ENCODE measurements around the gene PLXND1. TPM values are rescaled to one million over a fixed set of nuclear protein-coding genes. Genes with fewer than 3 reads are reported as not detected.

The PLXND1 gene
- total RNA-seq, 2 donors from 2014 or later, result 47.7 to 135 TPM

DNA sequence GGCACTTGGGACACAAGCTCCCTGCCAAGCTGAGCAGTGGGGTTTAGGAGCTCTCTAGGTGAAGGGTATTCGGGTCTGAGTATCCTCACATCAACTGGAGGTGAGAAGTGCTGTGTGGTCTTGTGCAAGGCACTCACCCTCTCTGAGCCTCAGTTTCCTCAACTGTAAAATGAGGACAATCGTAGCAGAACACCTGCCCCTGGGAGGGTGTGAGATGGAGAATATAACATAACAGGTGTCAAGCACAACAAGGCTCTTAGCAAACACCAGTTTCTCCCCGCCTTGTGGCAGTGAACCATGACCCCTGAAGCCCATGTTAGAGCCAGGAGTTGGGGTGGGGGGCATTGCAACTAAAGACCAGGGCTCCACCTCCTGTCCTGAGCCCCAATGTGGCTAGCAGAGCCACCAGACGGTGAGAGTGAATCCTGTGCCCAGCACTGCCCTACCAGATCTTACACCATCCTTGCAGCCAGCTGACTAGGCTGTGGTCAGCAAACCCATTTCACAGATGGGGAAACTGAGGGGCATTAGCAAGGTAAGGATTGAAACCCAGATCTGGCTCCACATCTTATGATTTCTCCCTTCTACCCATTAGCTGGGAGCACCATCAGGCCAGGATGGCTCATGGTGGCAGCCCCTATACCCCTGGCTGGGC is 2.6 kb upstream of the PLXND1 start:
- WGBS, 2 donors, result 78 to 88% methylated on average over 3 to 4 of the region's 4 CpGs
- Histone ChIP-seq H3K9me3 (no peaks in the 10 kb centered on the region), H3K27ac (peak overlapping the region in 1 of 4 donors; percentile 74), H3K4me1 (peaks cover 31% of the 10 kb centered on the region), H3K27me3 (no peaks in the 10 kb centered on the region), H3K4me3 (no peak overlapping the region), H3K36me3 (replicated peaks in 1 of 2; ENCODE audit: insufficient read depth in 1 of 2, low read depth in 2 of 2) (no peaks in the 10 kb centered on the region)
- intact Hi-C loops (cut with DNase I), result no loop called here
- no peak for DNase-seq
- no peak for ATAC-seq
- TF ChIP-seq POLR2A (IDR thresholded peaks at IDR 0.05), result no peak
- TF ChIP-seq, protein P1, sequence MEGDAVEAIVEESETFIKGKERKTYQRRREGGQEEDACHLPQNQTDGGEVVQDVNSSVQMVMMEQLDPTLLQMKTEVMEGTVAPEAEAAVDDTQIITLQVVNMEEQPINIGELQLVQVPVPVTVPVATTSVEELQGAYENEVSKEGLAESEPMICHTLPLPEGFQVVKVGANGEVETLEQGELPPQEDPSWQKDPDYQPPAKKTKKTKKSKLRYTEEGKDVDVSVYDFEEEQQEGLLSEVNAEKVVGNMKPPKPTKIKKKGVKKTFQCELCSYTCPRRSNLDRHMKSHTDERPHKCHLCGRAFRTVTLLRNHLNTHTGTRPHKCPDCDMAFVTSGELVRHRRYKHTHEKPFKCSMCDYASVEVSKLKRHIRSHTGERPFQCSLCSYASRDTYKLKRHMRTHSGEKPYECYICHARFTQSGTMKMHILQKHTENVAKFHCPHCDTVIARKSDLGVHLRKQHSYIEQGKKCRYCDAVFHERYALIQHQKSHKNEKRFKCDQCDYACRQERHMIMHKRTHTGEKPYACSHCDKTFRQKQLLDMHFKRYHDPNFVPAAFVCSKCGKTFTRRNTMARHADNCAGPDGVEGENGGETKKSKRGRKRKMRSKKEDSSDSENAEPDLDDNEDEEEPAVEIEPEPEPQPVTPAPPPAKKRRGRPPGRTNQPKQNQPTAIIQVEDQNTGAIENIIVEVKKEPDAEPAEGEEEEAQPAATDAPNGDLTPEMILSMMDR (IDR thresholded peaks at IDR 0.05), result no peak

DNA sequence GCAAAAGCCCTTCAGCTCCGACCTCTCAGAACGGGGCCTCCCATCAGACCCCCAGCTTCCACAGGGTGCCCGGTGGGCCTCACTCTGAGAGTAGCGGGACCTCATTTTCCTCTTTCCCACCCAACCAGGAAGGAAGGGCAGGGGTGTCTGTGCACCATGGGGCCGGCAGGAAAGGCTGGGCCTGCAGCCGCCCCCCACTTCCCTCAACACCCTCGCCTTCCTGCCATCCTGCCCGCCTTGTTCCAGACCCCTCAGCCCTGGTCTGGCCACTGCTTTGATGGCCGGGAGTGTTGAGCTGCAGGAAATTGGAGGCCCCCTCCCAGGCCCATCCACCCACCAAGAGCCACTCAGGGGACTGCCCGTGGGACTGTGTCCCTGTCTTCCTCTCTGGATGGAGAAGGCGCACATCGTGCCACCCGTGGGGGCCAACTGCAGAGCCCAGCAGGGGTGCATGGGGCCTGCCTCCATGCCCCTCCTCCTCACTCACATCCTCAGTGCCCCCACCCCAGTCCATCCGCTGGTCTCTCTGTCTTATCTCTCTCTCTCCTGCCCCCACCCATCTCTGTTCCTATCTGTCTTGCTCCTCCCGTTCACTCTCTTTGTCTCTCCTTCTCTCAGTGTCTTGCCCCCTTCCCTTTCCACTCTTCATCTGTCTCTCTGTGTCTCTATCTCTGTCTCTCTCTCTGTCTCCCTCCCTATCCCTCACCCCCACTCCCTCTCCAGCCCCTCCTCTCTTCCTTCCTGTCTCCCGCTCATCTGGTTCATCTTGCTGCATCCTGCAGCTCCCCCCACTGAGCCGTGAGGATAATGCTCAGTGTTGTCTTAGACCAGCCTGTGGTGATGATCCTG is 1.8 kb upstream of the PLXND1 start:
- intact Hi-C loops (cut with DNase I), result no loop called here
- Histone ChIP-seq H3K4me1 (peaks cover 38% of the 10 kb centered on the region), H3K9me3 (no peaks in the 10 kb centered on the region), H3K36me3 (replicated peaks in 1 of 2; ENCODE audit: insufficient read depth in 1 of 2, low read depth in 2 of 2) (no peaks in the 10 kb centered on the region), H3K27me3 (no peaks in the 10 kb centered on the region), H3K27ac (peak overlapping the region in 2 of 4 donors; percentile 74 to 79), H3K4me3 (no peak overlapping the region)
- ATAC-seq (no peak), DNase-seq (peak in 1 of 4 donors; percentile 13)
- WGBS, 2 donors, result 75 to 76% methylated on average over 10 to 16 of the region's 17 CpGs
- no peak for TF ChIP-seq POLR2A (IDR thresholded peaks at IDR 0.05)
- TF ChIP-seq, protein P1 (IDR thresholded peaks at IDR 0.05), result no peak

DNA sequence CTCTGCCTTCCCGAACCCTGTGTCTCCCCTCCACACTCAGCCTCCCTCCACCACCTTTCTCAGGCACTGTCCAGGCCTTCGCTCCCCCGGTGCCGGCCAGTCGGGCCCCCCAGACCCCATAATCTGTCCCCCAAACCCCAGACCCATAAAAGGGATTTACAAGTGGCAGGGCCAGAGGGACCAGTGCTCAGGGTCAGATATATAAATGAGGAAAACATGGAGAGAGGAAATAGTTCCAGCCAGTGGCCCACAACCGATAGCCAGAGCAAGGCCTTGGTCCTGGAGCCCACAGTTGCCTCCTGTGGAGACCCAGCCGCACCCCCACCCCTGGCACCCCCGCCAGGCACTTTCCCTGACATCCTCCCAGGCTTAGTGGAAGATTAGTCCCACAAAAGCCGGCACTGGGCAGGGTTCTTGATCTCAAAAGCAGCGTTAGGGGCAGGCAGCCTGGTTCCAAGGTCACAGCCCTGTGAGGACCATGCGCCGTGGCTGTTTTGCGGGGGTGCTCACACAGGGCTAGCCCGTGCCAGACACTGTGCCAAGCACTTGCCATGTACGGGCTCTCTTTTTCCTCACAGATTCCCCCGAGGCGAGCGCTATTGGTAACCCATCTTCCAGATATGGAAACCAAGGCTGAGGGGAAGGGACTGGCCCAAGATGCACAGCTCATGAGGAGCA is 1.1 kb upstream of the PLXND1 start:
- ATAC-seq (no peak), DNase-seq (no peak)
- no peaks in the 10 kb centered on the region for H3K36me3 ChIP-seq (replicated peaks in 1 of 2; ENCODE audit: insufficient read depth in 1 of 2, low read depth in 2 of 2)
- peak overlapping the region in 1 of 2 donors; percentile 47 for H3K4me3 ChIP-seq
- peaks cover 46% of the 10 kb centered on the region for H3K4me1 ChIP-seq
- 40 to 51% methylated on average over 8 to 18 of the region's 18 CpGs for WGBS, 2 donors
- H3K9me3 ChIP-seq, result no peaks in the 10 kb centered on the region
- H3K27me3 ChIP-seq, result no peaks in the 10 kb centered on the region
- intact Hi-C loops (cut with DNase I), result no loop called here
- TF ChIP-seq, protein P1 (IDR thresholded peaks at IDR 0.05), result no peak
- TF ChIP-seq POLR2A (IDR thresholded peaks at IDR 0.05), result no peak
- H3K27ac ChIP-seq, result peak overlapping the region in 3 of 4 donors; percentile 66 to 79 (median 74)

DNA sequence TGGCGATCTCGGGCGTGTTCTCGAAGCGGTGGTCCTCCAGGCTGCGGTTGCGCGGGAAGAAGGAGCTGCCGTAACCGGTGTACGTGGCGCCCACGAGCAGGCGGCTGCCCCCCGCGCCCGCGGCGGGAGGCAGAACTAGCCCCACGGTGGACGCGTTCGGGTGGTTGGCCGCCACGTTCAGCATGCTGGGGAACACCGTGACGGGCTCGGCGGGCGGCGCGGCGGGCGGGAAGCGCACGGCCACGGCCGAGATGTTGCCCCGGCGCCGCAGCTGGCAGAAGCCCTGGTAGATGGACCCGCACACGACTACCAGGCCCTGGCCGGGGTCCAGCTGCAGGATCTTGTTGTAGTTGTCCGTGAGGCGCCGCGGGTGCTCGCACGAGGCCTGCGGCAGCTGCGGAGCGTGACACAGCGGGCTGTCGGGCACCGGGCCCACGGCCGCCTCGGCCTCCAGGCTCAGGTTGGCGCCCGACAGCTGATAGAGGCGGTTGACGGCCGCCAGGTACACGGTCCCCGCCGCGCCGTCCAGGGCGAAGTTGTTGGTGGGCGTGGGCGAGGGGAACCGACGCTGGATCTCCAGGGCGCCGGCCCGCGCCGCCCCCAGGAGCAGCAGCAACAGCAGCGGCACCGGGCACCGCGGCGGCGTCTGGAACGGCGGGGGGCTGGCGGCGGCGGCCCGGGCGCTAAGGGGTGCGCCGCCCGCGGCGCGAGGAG is 397 bp downstream of the PLXND1 start:
- H3K36me3 ChIP-seq (replicated peaks in 1 of 2; ENCODE audit: insufficient read depth in 1 of 2, low read depth in 2 of 2), result no peaks in the 10 kb centered on the region
- peak; percentile 37 for ATAC-seq
- intact Hi-C loops (cut with DNase I), result no loop called here
- peak overlapping the region in 1 of 2 donors; percentile 29 for H3K4me3 ChIP-seq
- H3K27ac ChIP-seq, result peak overlapping the region; percentile 34 to 72 (median 55)
- no peaks in the 10 kb centered on the region for H3K9me3 ChIP-seq
- H3K4me1 ChIP-seq, result peaks cover 50% of the 10 kb centered on the region
- no peaks in the 10 kb centered on the region for H3K27me3 ChIP-seq
- DNase-seq, result peak; percentile 56 to 74 (median 66)
- WGBS, 2 donors, result 2% methylated on average over 94 of the region's 98 CpGs; no CpG with 5 or more reads in 1 of the 2 donors
- TF ChIP-seq, protein P1 (IDR thresholded peaks at IDR 0.05), result no peak
- no peak for TF ChIP-seq POLR2A (IDR thresholded peaks at IDR 0.05)

Measured in body of pancreas (tissue), 4 donors.